Measurements from ENCODE around the gene ZNF160.
A peak's percentile ranks its signal among the peaks of the same experiment; 100 is the strongest.
"Not testable (repeated sequence)": the region's sequence is repeated elsewhere in the genome, so short reads cannot be mapped to it uniquely, and the experiment has no call there.

ZNF160 gene

DNA sequence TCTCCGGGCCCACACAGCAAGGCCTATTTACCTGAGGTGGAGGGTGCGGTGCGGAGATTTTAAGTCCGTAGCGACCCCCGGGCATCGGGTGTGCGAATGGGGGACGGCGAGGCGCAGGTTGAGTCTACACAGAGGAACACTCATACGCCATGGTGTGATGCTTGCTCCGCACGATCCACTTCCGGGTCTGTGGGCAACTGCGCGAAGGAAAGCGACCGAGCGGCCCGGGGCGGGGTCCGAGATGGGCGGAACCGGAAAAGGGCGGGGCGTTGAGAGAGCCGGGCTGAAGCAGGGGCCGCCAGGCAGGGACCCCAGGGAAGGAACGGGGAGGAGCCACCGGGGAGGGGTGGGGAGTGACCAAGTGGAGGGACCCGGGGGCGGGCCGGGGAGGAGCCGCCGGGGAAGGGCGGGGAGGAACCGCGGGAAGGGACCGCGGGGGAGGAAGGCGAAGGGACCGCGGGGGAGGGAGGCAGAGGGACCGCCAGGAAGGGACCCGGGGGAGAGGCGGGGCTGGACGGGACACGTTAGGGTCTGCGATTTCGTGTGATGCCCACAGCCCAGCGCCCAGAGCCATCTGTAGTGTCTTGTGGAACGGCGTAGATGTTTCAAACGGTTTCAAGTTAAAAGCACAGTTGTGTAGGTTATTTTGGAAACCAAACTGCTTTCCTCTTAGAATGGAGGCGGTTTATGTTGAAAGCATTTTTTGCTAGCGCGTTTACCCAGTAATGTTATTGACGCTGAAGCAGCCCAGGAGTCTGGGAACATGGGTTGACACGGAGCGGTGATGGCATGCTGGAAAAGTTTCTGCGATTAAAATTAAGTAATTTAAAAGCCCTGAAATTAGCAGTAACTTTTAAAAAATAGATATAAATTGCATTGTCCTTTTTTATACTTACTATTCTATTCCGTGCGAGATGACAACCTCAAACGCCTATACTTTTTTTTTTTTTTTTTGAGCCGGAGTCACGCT, at the start of gene ZNF160:
Gene ZNF160 (minus strand): TSS at position 189 of the 970 bp plus-strand sequence. CDS start 17,146 bp downstream, outside the sequence.
- DNase-seq, result peak; percentile 87

DNA sequence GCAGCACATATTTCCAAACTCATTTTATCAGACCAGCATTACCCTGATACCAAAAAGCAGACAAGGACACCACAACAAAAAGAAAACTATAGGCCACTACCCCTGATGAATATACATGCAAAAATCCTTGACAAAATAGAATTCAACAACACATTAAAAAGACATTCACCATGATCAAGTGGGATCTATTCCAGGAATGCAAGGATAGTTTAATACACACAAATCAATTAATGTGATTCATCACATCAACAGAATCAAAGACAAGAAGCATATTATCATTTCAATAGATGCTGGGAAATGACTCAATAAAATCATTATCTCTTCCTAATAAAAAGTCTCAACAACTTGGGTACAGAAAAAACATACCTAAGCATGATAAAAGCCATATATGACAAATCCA, 44.4 kb upstream of the ZNF160 start:
- DNase-seq, result no peak

DNA sequence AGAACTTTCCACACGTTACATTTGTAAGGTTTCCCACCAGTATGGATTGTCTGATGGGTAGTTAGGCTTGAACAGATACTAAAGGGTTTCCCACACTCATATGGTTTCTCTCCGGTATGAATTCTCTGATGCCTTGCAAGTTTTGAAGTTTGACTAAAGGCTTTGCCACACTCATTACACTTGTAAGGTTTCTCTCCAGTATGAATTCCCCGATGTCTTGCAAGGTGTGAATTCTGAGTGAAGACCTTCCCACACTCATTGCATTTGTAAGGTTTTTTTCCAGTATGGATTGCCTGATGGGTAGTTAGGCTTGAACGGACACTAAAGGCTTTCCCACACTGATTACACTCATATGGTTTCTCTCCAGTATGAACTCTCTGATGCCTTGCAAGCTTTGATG, 37.1 kb upstream of the ZNF160 start:
- DNase-seq, result no peak

DNA sequence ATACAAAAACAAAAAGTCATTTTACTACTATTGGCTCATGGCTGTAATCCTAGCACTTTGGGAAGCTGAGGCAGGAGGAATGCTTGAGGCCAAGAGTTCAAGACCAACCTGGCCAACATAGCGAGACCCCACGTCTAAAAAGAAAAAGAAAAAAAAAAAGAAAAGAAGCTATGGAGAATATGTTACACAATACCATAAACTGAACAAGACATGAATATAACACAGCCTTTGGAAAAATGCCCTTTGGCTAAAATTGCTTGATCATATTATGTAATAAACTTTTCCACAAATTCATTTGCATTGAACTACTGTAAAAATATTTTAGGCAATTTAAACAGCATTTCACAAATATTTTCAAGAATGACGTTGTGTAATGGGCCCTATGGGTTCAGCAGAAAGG, 33.2 kb upstream of the ZNF160 start:
- no peak for DNase-seq

DNA sequence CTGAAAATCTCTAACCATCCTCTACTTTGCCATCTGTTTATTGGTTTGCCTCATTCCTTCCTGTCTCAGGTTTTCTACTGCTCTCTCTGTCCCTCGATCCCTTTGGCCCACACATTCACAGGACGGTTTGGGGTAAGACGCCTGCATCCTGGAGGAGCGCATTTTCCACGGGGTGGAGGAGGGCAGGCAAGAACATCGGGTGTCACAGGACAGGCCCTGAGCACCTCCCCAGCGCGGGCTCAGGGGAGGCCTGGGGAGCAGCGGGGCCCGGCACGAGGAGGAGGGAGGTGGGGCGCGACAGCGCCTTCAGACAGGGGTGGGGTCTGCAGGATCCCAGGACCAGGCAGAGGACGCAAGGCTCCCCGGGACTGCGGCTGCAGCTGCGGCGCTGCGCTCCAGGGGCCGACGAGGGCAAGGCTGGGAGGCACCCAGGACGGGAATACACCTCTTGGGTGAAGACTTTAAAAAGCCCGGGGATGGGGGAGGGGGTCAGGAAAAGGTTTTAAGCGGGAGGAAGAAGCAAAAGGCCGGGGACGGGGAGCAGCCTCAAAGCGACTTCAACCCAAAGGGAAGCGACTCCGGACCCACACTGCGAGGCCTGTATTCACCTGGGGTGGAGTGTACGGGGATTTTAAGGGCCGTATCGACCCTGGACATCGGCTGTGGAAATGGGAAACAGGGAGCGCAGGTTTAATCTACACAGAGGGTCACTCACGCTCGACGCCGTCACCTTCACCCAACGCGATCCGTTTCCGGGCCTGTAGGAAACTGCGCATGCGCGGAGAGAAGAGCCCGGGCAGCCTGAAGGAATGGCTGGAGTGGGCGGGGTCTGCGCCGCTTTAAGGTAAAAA, 29.1 kb upstream of the ZNF160 start, which contains the start of gene ZNF415:
Gene ZNF415 (minus strand): TSS at position 770 of the 851 bp plus-strand sequence. CDS start 10,234 bp downstream, outside the sequence.
- DNase-seq, result no peak

DNA sequence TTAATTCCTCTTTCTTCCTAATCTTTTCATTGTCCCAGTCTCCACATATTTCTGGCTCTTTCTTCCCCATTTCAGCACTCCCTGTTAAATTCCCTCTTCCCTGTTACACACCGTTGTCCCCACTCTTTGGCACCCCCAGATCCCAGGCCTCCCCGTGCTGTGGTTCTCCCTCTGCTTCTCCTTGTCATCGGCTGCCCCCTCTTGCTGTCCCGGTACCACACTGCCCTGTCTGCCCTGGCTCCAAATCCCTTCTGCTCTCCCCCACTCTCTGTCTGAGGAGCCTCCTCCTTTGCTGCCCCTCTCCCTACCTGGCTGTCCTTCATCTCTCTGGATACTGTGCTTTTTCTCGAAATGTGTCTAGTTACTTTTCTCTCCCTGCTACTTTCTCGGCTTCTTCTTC, 28.5 kb upstream of the ZNF160 start:
- DNase-seq, result no peak

DNA sequence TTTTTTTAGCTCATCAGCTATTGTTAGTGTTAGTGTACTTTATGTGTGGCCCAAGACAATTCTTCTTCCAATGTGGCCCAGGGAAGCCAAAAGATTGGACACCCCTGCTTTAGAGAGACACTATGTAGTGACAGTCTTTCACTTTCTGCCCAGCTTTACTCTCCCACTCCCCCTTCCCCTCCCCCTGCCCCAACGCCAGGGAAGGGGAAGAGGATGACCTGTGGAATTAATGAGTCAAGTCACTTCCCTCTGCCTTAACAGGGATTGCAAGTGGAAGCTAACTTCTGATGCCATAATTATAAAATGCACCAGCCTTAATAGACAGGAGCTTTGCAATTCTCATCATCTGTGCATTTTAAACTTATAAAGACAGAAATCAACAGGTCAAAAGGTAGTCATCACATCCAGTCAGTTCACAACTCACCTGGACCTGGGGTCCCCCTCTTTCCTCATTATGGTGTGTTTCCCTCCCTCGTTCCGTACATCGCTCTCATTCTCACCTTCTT, 27.9 kb upstream of the ZNF160 start:
- DNase-seq, result no peak

DNA sequence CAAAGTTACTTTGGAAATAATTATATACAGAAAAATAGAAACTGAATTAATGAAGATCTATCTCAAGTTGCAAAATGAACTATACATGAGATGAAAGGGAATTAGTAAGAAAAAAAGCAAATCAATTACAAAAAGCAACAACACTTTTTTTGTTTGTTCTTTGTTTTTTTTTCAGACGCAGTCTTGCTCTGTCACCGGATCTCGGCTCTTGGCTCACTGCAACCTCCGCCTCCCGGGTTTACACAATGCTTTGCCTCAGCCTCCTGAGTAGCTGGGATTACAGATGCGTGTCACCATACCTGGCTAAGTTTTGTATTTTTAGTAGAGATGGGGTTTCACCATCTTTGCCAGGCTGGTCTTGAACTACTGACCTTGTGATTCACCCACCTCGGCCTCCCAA, 27.3 kb upstream of the ZNF160 start:
- no peak for DNase-seq

DNA sequence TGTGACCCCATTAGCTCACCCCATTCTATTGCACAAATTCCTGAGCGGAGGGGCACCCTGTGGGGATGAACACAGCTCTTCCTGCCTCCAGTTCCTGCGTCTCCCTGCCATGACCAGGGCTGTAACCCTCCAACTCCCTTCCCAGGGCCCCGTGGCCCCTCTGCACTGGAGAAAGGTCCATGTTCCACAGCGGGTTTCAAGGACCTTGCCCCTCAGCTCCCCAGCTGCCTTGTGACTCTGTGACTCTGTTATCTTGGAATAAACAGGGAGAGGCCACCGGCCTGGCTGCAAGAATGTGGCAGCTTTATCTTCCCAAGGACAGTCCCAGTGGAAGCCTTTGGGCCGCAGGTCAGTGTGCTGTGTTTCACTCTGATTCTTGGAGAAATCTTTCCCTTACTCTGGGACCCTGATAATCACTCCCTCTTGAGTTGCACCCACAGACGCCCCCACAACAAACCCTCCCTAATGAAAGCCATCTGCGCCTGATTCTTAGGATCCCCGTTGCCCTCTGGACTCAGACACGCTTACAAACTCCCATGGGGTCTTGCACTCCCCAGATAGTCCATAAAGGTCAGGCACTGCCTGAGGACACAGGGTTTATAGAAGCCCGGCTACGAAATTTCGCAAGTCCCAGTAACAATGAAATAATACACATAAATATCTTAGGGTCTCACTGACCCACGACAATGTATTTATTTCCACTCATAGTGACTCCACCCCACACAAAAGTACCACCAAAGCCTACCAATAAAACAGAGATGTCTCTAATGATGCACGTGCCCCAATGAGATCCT, 23.7 kb upstream of the ZNF160 start:
- not testable (repeated sequence) for DNase-seq

DNA sequence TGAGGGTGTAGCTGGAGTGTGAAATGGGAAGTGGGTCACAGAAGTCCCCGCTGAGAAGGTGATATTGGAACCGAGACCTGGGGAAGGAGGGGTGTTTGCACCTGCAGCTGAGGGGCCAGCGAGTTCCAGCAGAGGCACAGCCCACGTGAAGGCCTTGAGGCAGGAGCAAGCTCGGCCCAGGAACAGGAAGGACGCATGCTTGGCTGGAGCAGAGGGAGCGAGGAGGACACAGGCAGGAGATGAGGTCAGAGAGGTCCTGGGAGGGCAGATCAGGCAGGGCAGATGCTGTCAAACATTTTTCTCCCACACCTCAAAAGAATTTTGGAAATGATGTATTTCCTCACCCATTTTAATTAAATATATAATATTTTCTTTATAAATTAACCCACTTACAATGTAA, 20.2 kb upstream of the ZNF160 start:
- no peak for DNase-seq

DNA sequence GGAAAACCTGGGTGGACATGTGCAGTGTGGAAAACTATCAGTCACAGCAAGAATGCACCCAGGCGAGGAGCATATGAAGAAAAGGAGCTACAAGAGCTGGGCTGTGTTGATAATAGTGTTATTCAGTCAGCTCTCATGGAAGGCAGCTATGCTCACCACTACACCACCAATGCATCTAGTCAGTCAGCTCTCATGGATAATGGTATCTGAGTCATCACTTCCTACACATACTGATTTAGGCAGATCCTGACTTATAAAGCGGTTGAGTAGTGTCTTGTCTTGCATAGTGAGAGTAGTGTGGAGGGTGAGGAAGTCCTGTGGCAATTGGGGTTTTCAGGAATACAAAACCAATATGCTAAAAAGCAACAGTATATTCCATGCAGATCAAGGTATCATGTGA, 9.1 kb upstream of the ZNF160 start:
- no peak for DNase-seq

DNA sequence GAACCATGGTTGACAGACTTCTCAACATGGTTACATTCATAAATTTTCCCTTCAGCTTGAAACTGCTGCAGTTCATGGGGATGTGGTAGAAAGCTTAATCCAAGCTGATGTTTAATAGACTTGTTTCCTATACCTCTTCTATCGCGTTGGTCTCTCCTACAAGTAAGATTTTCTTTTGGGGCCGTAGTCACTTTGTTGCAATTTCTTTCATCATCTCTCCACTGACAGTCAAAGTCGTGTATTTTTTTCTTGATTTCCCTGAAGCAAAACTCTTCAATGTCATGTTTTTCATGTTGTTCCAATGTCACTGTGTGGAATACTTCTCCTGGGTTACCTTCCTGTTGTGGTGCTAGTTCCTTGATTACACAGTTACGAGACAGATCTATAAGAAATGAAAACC, 6.3 kb upstream of the ZNF160 start:
- no peak for DNase-seq

DNA sequence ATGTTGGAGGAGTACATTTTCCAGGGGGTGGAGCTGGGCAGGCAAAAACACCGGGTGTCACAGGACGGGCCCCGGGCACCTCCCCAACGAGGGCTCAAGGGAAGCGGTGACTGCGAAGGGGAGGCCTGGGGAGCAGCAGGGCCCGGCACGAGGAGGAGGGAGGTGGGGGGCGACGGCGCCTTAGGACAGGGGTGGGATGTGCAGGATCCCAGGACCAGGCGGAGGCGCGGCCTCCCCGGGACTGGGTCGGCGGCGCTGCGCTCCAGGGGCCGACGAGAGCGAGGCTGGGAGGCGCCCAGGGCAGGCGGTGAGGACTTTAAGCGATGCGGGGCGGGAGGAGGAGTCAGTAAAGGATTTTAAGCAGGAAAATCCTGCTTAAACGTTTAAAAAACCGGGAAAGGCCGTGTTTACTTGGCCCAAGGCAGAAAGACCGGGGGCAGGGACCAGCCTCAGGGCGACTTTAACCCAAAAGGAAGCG, 427 bp downstream of the ZNF160 start:
- DNase-seq, result no peak

DNA sequence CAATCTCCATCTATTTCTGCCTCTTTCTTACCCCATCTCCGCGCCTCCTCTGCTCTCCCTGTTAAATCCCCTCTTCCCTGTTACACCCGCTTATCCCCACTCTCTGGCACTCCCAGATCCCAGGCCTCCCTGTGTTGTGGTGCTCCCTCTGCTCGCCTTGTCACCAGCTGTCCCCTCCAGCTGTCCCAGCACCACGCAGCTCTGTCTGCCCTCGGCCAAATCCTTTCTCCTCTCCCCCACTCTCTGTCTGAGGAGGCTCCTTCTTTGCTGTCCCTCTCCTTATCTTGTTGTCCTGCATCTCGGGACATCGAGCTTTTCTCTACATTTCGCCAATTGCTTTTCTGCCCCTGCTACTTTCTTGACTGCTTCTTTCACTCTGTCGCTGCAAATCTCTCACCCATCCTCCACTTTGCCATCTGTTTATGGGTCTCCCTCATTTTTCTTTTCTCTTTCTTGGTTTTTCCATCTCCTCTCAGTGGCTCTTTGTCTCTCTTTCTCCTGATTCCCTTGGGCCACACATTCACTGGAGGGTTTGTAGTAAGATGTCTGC, 941 bp downstream of the ZNF160 start:
- DNase-seq, result no peak

DNA sequence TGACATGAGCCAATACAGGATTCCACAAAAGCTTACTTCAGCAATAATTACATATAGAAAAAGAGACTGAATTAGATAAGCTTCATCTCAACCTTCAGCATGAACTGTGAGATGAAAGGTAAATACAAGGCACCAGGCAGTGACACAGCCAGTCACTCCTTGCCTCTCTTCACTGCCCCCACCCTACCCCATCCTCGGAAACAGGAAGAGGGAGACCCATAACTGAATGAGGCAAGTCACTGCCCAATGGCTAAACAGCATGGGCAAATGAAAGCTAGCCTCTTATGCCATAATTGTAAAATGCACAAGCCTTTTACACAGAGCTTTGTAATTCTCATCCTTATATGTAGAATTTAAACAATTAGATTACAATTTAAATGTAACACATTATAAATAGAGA, 1.7 kb downstream of the ZNF160 start:
- no peak for DNase-seq

DNA sequence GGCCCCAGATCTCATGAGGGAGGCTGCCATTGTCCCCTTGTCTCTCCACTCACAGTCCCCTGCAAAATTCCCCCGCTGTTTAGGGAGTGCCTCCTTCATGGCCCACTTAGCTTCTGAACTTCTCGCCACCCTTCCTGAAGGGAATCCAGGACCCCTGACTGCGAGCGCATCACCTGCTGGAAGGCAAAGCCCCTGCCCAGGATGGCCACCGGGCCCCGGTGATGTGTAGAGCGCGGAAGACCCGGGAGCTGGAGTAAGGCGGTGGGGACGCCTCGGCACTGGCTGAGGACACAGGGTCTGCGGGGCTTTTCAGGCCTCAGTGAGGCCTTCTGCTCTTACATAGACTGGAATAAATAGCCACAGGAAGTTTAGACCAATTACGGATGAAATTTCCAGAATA, 4.7 kb downstream of the ZNF160 start:
- DNase-seq, result not testable (repeated sequence)

DNA sequence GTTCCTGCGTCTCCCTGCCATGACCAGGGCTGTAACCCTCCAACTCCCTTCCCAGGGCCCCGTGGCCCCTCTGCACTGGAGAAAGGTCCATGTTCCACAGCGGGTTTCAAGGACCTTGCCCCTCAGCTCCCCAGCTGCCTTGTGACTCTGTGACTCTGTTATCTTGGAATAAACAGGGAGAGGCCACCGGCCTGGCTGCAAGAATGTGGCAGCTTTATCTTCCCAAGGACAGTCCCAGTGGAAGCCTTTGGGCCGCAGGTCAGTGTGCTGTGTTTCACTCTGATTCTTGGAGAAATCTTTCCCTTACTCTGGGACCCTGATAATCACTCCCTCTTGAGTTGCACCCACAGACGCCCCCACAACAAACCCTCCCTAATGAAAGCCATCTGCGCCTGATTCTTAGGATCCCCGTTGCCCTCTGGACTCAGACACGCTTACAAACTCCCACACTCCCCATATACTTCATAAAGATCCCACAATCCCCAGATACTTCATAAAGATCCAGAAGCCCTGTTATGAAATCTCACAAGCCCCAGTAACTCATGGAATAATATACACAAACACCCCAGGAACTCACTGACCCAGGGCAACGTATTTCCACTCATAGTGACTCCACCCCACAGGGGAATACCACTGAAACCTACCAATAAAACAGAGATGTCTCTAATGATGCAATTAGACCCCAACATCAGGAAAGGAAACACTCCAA, 6.1 kb downstream of the ZNF160 start:
- not testable (repeated sequence) for DNase-seq

DNA sequence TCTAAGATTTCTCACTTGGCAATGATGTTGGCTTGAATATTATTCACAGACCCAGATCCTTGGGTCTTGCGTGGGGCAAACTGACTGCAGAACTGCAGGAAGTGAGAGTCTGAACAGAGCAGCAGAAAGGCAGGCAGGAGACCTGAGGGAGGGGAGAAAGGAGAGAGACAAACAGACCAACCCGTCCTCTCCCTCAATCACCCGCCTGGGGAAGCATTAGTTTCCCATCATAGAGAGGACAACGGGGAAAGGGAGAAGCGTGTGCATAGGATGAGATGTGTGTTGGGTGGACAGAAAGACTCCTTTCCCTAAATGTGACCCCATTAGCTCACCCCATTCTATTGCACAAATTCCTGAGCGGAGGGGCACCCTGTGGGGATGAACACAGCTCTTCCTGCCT, 6.6 kb downstream of the ZNF160 start:
- not testable (repeated sequence) for DNase-seq

DNA sequence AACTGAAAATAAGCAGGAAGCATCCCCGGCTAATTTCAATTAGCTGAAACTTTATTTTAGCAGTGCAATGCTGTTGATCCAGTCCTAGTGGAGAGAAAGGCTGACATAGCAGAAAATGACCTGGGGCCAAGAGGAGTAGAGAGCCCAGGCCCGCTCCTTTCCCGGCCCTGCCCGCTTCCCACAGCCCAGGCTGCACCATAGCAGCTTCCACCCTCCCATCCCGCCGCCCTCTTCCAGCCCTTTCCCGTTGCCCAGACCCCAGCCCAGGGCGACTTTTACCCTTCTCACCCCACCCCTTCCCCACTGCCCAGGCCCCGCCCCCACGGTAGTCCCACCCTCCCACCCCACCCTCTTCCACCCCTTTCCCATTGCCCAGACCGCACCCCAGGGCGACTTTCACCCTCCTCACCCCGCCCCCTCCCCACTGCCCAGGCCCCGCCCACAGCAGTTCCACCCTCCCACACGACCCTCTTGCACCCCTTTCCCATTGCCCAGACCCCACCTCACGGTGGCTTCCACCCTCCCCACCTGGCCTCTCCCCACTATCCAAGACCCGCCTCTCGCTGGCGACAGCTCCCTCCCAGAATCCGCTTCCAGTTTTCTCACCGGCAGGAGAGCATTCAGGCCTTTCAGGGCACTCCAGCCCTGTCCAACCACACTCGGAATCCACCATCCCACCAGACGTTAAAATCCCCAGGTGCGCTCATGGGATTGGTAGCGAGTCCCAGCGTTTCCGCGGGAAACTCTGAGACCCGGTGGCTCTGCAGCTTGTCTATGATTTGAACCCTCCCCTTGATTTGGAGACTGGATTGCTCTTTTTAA, 8.3 kb downstream of the ZNF160 start:
- DNase-seq, result no peak

DNA sequence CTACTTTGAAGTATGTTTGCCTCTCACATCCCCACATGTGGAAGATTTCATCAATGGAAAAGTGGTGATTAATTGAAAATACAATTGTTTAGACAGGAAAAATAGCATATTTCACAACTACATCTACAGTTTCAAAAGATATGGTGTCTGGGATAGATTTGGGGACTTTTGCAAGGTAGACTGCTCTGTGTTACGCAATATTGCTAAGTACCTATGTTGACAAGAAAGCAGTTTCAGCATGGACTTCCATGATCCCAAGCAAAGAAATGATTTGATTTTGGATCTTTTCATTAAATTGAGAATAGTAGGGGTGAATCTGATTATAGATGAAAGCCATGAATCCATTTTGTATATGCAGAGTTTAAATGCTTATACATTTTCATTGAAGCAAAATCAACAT, 10.5 kb downstream of the ZNF160 start:
- DNase-seq, result no peak

Data from NCI-H524 treated with DMSO at 0.1 percent for 48 hours (cell line).